K562 (cell line): Measurements from ENCODE around the gene FBXO10. TPM values are rescaled to one million over a fixed set of nuclear protein-coding genes. Genes with fewer than 3 reads are reported as not detected.
A peak's percentile ranks its signal among the peaks of the same experiment; 100 is the strongest.

Experiments used
- CEBPZ ChIP-seq: fragments of 150-350 bp; IDR thresholded peaks from 2 replicates; pipeline ENCODE4 v1.6.1; 2014; ENCODE audit warnings: low read depth, mild to moderate bottlenecking, low read length, borderline replicate concordance
- HDAC2 ChIP-seq: fragments of 450-650 bp; IDR thresholded peaks from 2 replicates; pipeline ENCODE4 v1.6.1; 2016; ENCODE audit warnings: mild to moderate bottlenecking
- HDAC3 ChIP-seq: fragments of 450-650 bp; IDR thresholded peaks from 2 replicates; pipeline ENCODE4 v1.6.1; 2018; ENCODE audit warnings: borderline replicate concordance, mild to moderate bottlenecking, moderate library complexity; ENCODE audit not compliant: partially characterized antibody
- NBN ChIP-seq: fragments of 450-650 bp; IDR thresholded peaks from 2 replicates; pipeline ENCODE4 v1.6.1; 2016; ENCODE audit warnings: low read depth, mild to moderate bottlenecking
- NELFE ChIP-seq: IDR thresholded peaks from 2 replicates; pipeline ENCODE4 v1.6.1; 2011; ENCODE audit warnings: mild to moderate bottlenecking; ENCODE audit not compliant: insufficient read depth, insufficient read length
- RBM22 ChIP-seq: fragments of 200-400 bp; formaldehyde crosslinking; IDR thresholded peaks from 2 replicates; pipeline ENCODE4 v1.6.1; 2018; ENCODE audit warnings: low read length, low read depth; ENCODE audit not compliant: poor library complexity, severe bottlenecking
- RFX7 ChIP-seq: fragments of 250-450 bp; sonication (Bioruptor Pico); IDR thresholded peaks from 2 replicates; pipeline ENCODE4 v1.5.1; 2021; ENCODE audit warnings: mild to moderate bottlenecking
- SOX6 ChIP-seq: fragments of 450-650 bp; IDR thresholded peaks from 2 replicates; pipeline ENCODE4 v1.6.1; 2014; ENCODE audit warnings: mild to moderate bottlenecking
- SREBF2 ChIP-seq: sonication (generic); formaldehyde crosslinking; IDR thresholded peaks from 2 replicates; pipeline ENCODE4 v1.4.0; 2020; ENCODE audit warnings: mild to moderate bottlenecking, missing genetic modification reagents
- TRIM28 ChIP-seq: fragments of 450-650 bp; IDR thresholded peaks from 2 replicates; pipeline ENCODE4 v1.6.1; 2017
- ZNF449 ChIP-seq: fragments of 250-450 bp; sonication (Bioruptor Pico); IDR thresholded peaks from 2 replicates; pipeline ENCODE4 v1.8.0; 2022; ENCODE audit warnings: moderate library complexity, mild to moderate bottlenecking, inconsistent platforms
- ZNF561 ChIP-seq: fragments of 450-650 bp; formaldehyde crosslinking; conservative IDR thresholded peaks from 2 replicates; pipeline ENCODE4 v1.4.0; 2020; ENCODE audit warnings: mild to moderate bottlenecking, moderate library complexity
- polyA plus RNA-seq, 8 experiments: library from polyadenylated mRNA; depleted of rRNA in 4 of 8; stranded (reverse) in 5 of 8; unstranded in 3 of 8; fragments of >200 nt; fragmentation: Nextera tagmentation in 2 of 8; fragmentation: Illumina TruSeq in 1 of 8; extraction: Ambion mirVana in 2 of 8; extraction: Trizol in 1 of 8; gene quantifications; 2 replicates each; pipeline versions ENCODE4 v1.2.1 to v1.2.3, GENCODE V29; 2011 to 2014; ENCODE audit warnings: inconsistent platforms in 1 of 8, missing spikeins in 1 of 8
- total RNA-seq, 7 experiments: library from RNA; depleted of rRNA in 6 of 7; stranded (reverse); fragments of >200 nt in 6 of 7; fragmentation: Illumina TruSeq in 2 of 7; extraction: Trizol in 2 of 7; gene quantifications; 2 replicates each; pipeline versions ENCODE4 v1.2.1 to v1.2.3, GENCODE V29; 2011 to 2021; ENCODE audit warnings: low replicate concordance in 1 of 7
- TF ChIP-seq, protein P1 (sequence below): fragments of 250-450 bp; sonication (Bioruptor Pico); IDR thresholded peaks from 2 replicates; pipeline ENCODE4 v1.4.0; 2020; ENCODE audit warnings: borderline replicate concordance
- TF ChIP-seq, protein P2 (sequence below): sonication (generic); formaldehyde crosslinking; IDR thresholded peaks from 2 replicates; pipeline ENCODE4 v1.9.0; 2022; ENCODE audit warnings: mild to moderate bottlenecking, missing genetic modification reagents

Gene FBXO10
- total and polyA plus RNA-seq, 9 of the 15 experiments (the other 6 are each of a cell fraction or from before 2014, with no cell fraction given): 0.84 to 9.9 (median 6.0) TPM

GRCh38 chr9:37486616-37487548 is 89.3 kb downstream of the FBXO10 start (continued):
- TF ChIP-seq, protein P1, sequence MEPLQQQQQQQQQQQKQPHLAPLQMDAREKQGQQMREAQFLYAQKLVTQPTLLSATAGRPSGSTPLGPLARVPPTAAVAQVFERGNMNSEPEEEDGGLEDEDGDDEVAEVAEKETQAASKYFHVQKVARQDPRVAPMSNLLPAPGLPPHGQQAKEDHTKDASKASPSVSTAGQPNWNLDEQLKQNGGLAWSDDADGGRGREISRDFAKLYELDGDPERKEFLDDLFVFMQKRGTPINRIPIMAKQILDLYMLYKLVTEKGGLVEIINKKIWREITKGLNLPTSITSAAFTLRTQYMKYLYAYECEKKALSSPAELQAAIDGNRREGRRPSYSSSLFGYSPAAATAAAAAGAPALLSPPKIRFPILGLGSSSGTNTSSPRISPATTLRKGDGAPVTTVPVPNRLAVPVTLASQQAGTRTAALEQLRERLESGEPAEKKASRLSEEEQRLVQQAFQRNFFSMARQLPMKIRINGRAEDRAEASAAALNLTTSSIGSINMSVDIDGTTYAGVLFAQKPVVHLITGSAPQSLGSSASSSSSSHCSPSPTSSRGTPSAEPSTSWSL (CRISPR knock-in tag): no peak
- no peak for TF ChIP-seq ZNF449 (CRISPR knock-in tag)
- TF ChIP-seq RBM22: no peak
- TF ChIP-seq TRIM28: no peak
- no peak for TF ChIP-seq RFX7 (CRISPR knock-in tag)
- TF ChIP-seq ZNF561 (CRISPR knock-in tag): no peak
- no peak for TF ChIP-seq NELFE
- TF ChIP-seq HDAC3: no peak
- TF ChIP-seq HDAC2: no peak
- no peak for TF ChIP-seq NBN
- TF ChIP-seq SOX6: no peak
- peak; percentile 60; the same call in 1 of the 2 replicates for TF ChIP-seq SREBF2 (CRISPR knock-in tag)
- no peak for TF ChIP-seq CEBPZ
- TF ChIP-seq, protein P2, sequence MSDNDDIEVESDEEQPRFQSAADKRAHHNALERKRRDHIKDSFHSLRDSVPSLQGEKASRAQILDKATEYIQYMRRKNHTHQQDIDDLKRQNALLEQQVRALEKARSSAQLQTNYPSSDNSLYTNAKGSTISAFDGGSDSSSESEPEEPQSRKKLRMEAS (CRISPR knock-in tag): peak; percentile 39; the same call in 1 of the 2 replicates
